Activated T-helper 9 cell treated with anti-CD3 and anti-CD28 coated beads, Interleukin-2, amount 50 U/mL, for 16 hours (primary cell): Measurements from ENCODE around the gene ASXL1.
"Not testable (repeated sequence)": the region's sequence is repeated elsewhere in the genome, so short reads cannot be mapped to it uniquely, and the experiment has no call there.

Source experiments
- DNase-seq: peaks from one replicate; pipeline ENCODE4 v3.0.0-alpha.2; 2020; ENCODE audit warnings: low read depth

Gene ASXL1

GRCh38 chr20:32465901-32466675 lies 108.0 kb downstream of the ASXL1 start:
- not testable (repeated sequence) for DNase-seq

GRCh38 chr20:32466739-32467505 lies 108.8 kb downstream of the ASXL1 start:
- no peak for DNase-seq

- no peak for DNase-seq
These were observed 109.6 kb downstream of the ASXL1 start for GRCh38 chr20:32467506-32468312.

GRCh38 chr20:32468313-32468640 lies 110.1 kb downstream of the ASXL1 start:
- no peak for DNase-seq

- no peak for DNase-seq
These were observed 110.7 kb downstream of the ASXL1 start for GRCh38 chr20:32468860-32469259.

GRCh38 chr20:32470025-32470861 lies 112.1 kb downstream of the ASXL1 start:
- no peak for DNase-seq

- no peak for DNase-seq
These were observed 112.8 kb downstream of the ASXL1 start for GRCh38 chr20:32470940-32471339.

- no peak for DNase-seq
These were observed 114.6 kb downstream of the ASXL1 start for GRCh38 chr20:32472581-32473207.

- DNase-seq, result no peak
These were observed 115.3 kb downstream of the ASXL1 start for GRCh38 chr20:32473231-32474008.

- DNase-seq, result no peak
These were observed 116.0 kb downstream of the ASXL1 start for GRCh38 chr20:32474009-32474716.

- no peak for DNase-seq
These were observed 116.5 kb downstream of the ASXL1 start for GRCh38 chr20:32474717-32474966.

- no peak for DNase-seq
These were observed 117.1 kb downstream of the ASXL1 start for GRCh38 chr20:32474967-32475811.

GRCh38 chr20:32476684-32477593 lies 118.8 kb downstream of the ASXL1 start:
- DNase-seq, result no peak

- DNase-seq, result no peak
These were observed 119.7 kb downstream of the ASXL1 start for GRCh38 chr20:32477594-32478512.

GRCh38 chr20:32478576-32478975 lies 120.4 kb downstream of the ASXL1 start:
- DNase-seq, result no peak

- DNase-seq, result no peak
These were observed 120.9 kb downstream of the ASXL1 start for GRCh38 chr20:32479012-32479411.

- no peak for DNase-seq
These were observed 121.6 kb downstream of the ASXL1 start for GRCh38 chr20:32479697-32480171.
